HG02884 (cell line): ENCODE data around the gene KCNK5.

Source experiments
- ATAC-seq: cut with Tn5 transposase; IDR thresholded peaks from one replicate; pipeline ENCODE4 v1.9.1; 2021; ENCODE audit warnings: mild to moderate bottlenecking, moderate library complexity; ENCODE audit not compliant: unreplicated experiment

Gene KCNK5

DNA sequence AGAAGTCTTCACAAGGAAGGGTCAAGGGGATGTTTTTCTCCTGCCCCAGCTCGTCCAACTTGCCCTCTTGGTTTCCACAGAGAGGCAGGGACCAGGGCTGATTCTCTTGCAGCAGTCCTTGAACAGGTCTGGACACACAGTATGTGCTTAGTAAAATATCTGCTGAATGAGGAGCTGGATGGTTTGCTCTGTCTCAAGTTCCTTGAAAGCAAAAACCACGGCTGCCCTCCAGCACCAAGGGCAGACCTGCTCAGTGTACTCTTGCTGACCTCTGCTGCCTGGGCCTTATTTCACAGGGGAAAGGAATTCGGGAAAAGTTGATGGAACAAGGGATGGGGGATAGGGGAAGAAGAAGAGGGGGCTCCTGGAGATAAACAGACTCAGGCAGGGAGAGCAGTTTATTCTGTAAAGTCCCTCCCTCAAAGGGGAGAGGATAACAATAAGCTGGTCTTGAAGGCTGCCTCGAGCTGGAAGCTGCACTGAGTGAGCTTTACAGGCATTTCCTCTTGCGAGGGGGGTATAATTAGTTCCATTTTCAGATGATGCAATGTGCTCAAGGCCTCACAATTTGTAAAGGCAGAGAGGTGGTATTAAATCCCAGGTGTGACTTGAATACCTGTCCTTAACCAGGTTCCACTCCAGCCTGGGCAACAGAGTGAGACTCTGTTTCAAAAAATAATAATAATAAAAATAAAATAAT is 10.3 kb downstream of the KCNK5 start:
- no peak for ATAC-seq

DNA sequence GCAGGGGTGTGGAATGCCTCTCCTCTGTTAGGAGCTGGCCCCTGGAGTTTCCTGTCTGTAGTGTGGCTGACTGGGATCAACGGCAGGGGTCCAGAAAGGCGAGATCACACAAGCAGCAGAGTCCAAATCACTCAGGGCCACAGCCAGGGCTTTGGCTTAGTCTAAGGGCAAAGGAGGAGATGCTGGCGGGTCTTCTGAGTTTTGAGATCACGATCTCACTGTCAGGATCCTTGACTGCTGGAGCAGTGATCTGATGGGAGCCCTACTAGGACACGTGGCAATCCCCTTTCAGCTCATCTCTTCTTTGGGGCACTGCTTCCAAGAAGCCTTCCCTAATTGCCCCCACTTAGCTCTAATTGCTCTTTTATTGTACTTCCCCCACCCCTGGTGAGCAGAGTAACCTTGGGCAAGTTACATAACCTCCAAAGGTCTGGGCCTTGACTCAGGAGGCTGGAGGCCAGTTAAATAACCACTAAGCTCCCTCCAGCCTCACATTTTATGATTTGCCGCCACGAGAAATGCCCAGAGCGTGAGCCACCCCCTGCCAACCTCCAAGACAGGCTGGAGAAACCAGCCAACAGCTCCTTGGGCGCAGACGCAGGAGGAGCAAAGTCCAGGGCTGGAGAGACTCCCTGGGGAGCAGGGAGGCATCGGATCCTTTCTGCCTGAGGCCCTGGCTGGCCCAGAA is 12.0 kb downstream of the KCNK5 start:
- ATAC-seq: no peak

DNA sequence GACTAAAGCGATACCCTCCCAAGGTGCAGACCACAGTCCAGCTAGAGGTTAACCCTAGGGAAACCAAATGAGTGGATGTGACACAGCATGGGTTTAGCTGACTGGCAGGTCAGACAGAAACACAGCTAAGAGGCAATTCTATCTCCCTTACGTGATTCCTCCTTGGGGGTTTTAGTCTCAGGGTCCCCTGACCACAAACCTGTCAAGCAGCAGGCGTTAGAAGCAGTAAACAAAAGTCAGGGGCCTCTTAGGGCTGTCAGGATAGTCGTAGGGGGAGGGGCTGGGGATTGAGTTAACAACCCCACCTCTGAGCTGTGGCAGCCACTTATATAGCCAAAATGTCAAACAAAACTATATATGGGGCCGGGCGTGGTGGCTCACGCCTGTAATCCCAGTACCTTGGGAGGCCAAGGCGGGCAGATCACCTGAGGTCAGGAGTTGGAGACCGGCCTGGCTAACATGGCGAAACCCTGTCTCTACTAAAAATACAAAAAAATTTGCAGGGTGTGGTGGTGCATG is 13.6 kb downstream of the KCNK5 start:
- no peak for ATAC-seq

DNA sequence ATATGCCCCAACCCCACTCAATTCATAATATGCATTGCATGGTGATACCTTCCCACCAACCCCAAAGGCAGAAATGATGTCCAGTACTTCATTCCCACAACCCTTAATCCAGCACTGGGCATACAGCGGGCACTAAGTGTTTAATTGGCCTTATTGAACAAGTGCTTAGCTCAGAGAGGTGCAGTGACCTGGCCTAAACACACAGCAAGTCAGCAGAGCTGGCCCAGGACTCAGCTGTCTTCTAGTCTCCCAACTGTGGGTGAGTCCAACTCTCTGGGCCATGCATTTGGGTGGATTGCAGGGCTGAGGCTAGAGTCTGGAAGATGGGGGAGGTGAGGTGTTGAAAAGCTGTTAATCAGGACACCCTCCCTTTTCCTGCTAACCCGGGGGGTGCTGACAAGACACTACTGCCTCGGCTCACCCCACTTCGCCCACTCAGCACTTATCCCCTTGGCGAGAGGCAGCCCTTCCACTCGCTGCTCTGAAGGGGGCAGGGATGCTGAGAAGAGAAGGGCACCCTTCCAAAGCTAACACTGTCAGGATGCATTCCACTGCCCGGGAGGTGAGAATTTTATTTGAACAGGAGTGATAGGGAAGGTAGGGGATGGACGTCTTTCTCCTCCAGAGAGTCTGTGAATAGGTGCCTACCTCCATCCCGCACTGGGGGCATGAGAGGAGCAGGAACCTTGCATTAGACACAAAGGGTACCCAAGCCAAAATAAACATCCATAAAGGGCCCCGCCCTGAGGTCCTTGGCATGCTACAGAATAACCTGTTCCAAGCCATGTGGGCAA is 14.2 kb downstream of the KCNK5 start:
- ATAC-seq: no peak

DNA sequence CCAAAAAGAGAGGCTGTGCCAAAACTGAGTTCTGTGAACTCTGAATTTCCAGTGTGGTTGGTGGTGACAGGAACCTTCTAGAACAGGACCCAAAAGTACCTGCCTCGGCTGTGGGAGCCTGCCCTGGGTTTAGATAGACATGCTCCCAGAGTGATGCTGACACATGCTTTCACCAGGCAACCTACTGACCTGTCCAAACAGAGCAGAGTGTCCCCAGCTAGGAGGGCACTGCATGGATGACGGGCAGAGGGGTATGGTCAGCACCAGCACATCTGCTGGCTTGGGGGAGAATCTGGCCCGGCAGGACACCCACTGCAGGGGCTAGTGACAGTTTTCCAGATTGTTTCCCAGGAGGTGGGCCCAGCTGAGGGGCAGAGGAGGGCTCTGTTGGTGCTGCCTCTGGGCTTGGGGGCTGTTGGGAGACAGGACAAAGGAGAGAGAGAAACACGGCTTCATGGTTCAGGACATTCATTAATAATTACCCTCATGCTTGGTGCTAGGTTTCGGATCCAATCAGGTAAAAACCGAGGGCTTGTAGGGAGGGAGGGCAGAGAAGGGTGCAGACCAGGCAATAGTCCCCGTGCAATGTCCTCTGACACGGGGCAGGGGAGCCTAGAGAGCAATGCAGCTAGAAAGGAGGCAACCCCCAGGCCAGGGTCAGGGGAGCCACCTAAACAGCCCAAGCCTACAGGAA is 15.0 kb downstream of the KCNK5 start:
- no peak for ATAC-seq

DNA sequence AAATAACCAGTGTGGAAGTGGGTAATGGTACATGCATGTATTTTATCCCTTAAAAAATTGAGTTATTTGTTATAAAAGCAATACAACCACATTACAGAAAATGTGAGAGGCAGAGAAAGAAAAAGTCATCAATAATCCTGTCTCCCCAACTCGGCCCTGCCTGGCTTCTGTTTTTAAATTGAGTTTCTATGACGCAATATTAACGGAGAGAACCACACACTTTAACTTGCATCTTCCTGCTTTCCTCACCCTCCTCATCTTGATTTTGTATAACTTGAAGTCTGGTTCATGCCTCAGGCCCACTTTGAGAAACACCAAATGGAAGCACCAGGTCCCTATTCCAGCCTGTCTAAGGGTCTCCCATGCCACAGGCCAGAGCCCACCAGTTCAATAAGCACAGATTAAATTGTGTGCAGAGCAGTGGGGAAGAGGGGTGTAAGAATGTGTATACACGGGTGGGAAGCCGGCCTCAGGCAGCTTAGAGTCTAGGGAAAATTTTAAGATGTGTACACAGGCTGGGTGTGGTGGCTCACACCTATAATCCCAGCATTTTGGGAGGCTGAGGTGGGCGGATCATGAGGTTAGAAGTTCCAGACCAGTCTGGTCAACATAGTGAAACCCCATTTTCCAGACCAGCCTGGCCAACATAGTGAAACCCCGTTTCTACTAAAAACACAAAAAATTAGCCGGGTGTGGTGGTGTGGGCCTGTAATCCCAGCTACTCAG is 15.9 kb downstream of the KCNK5 start:
- no peak for ATAC-seq

DNA sequence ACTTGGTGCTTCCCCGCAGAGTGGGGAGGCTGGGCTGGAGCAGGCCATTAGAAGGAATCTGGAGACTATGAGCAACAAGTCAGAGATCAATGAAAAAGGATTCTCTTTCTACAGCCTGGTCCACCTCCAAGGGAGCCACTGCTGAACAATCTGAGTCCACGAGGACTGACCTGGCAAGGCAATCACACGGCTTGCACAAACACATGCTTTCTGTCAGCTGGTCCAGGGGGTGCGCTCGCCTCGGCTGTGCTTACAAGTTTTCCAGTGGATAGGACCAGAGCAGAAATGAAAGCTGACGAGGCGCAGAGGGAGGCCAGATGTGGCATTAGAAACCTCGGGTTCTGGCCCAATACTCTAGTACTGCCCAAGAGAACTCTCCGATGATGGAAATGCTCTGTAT is 18.1 kb downstream of the KCNK5 start:
- no peak for ATAC-seq

DNA sequence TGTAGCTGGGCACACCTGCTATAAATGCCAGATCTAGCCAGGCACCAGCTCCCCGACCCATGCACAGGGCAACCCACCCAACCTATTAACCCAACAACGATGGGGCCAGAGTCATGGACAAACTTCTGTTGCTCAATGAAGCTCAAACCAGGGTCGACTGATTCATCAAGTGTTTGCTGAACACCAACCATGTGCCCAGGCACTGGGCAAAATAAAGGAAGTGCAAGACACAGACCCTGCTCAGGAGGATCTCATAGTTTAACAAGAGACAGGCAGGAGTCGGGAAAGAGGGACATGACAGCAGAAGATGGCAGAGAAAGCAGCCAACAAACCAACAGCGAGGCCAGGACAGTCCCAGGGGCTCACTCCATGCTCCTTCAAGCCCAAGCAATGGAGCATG is 18.8 kb downstream of the KCNK5 start:
- no peak for ATAC-seq

DNA sequence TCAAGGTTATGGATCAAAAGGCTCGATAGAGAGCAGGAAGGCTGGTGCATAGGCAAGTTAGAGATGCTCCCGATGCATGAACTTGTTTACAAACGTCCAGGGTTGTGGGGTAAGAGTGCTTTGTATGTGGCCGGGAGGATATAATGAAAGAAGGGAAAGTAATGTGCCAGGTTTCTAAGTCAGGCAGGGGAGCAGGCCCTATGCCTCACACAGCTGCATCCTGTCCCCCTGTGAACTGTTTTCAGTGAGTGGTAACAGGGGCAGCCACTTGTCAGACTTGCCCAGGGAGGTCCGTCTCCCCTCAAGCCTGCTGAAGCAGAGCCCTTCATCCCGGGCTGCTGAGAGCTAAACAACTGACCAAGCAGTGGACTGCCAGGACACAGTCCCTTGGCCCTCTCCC is 19.4 kb downstream of the KCNK5 start:
- no peak for ATAC-seq

DNA sequence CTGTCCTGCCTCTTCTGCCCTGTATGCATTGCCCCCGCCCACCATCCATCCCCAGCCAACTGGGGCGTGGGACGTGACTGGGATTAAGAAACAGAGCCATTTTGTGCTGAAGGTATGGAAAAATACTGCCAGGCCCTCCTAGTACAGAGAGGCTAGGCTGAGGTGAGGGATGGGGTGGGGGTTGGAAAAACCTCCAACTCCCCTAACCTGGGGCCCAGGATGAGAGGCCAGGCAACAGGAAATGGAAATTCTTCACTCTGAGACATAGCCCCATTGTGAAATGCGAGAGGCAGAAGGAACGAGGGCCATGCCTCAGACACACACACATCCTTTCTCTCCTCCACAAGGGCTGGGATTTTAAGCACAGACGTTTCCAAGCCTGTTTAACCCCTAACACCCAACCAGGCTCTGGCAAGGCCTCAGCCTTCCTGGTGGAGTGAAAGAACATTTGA is 19.9 kb downstream of the KCNK5 start:
- no peak for ATAC-seq

DNA sequence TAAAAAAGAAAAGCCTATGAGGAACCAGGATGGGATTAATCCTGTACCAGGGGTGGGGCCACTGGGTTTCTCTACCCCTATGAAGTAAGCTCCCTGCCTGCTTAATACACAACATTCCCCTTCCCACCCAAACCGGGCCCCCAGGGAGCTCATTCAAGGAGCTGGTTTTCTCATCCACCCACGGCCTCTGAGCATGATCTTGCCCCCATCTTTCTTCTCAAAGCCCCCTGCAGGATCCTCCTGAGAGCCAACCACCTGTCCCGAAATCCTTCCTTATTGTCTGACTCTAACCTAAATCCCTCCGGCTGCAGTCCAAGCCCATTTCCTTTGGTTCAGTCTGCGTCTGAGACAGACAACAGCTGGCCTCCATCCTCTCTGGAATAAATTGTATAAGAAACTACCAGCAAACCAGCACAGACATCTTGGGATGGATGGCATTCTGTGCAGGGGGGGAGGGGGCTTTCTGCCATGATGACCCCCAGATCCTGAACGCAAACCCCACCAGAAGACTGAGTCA is 21.0 kb downstream of the KCNK5 start:
- no peak for ATAC-seq

DNA sequence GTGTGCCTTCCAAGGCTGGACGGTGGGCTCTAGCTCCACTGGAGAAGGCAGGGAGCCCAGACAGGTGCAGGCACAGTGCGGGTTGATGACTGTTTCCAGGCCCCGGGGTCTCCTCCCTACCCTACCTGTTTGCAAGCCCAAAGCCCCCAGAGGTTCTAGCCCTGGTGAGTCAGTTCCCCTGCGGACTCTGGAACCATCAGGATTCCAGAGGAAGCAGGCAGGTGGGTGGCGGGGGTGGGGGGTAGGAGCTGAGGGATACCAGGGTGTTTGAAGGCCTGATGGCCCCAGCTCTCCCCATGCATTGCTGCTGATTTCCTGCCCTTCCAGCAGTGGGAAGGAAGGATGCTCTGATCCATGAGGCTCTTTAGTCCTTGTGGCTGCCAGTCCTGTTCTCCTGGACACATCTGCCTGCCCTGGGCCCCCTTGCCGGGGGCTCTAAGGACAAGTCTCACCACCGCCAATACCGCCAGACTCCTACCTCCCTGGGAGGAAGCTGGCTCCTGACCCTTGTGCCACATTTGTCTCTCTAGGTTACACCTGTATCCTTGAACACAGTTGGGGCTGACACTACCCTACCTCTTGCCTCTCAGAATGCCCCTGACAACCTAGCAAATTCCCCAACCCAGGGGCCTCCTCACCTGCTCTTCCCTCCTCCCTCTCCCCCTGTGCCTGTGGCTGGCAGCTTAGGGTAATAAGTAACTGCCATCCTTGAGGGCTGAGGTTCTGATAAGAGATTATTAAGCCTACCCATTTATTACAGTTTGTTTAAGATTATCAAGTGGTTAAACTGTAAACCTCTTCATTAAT is 21.7 kb downstream of the KCNK5 start:
- ATAC-seq: no peak

DNA sequence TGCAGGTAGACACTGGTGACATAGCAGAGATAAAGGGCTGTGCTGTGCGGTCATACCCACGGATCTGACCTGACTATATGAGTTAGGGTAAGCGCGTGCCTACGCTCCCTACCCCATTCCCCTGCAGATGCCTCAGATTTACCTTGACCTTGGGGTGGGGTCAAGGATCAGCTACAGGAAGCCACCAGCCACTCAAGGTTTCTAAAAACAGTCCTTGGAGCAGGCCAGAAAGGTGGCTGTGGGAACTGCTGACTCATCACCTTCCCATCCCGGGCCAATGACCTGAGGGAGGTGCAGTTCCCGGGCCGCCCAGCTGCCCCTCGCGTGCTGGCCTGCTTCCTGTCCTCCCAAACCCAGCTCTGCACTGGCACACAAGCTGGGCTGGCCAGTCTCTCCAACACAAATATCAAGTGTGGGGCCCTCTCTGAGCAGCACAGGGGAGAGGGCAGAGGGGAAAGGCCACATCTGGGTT is 23.0 kb downstream of the KCNK5 start:
- no peak for ATAC-seq

DNA sequence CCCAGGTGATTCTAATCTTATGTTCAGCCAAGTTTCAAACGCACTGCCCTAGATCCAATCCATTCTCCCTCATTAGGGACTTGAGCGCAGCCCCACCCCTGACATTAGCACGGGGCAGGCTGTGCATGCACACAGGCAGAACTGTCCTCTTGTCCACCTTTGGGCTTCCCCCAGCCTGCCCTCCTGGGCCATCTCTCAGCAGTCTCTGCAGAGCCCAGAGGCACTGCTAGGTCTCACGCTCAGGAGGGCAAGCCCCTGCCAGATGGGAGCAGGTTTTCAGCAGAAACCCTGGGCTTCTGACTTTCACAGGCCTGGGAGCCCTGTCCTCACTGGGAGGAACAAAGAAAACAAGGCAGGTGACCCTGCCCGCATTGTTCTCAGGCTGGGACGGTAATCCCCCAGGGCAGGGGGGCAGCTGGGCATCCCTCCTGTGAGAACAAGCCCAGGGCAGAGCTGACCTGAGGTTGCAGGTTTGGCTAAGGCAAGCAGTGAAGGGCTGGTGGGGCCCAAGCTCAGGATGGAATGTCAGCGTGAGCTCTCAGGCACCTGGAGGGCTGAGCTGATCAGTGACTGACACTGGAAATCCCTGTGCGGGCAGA is 24.5 kb downstream of the KCNK5 start:
- no peak for ATAC-seq

DNA sequence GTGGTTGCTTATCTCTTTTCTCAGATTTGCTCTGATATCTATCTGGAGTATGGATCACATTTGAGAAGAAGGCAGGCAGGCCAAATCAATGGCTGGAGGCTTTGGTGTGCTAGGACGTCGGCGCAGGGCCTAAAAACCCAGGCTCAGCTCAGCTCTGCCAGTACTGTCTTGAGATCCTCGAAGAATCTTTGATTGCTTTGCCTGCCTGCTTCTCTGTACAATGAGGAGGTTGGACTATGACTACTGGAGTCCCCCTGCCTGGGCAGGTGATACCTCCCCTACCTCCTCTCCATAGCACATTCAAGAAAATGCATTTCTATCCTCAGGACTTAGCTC is 25.1 kb downstream of the KCNK5 start:
- no peak for ATAC-seq

DNA sequence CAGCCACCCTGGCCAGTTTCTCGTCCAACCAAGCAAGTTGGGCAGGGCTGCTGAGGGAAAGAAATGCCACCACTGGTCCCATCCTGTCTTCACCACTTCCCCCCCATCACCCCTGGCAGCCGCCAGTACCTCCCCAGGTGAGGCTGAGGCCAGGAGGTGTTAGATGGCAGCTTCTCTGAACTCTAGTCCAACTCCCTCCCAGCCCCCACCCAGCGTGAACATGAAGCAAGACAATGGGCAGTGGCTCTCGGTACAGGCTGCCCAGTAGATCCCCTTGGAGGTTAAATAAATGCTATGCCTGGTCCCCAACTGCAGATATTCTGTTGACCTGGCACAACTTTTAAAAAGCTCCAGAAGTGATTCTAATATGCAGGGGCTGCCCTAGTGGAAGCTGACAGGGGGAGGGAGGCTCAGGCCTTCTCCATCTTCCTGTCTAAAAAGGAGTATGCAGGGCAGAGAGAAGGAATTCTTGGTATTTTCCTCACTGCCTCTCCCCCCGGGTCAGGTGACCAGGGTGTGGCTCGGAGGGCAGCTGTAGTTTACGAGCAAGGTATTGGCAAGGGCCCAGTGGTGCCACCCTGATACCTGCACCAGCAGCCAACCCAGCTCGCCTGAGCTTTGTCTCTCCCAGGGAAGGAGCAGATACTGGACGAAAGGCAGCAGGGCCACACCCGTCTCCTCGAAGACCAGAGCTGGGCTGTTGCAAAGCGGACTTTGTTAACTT is 25.7 kb downstream of the KCNK5 start:
- no peak for ATAC-seq

DNA sequence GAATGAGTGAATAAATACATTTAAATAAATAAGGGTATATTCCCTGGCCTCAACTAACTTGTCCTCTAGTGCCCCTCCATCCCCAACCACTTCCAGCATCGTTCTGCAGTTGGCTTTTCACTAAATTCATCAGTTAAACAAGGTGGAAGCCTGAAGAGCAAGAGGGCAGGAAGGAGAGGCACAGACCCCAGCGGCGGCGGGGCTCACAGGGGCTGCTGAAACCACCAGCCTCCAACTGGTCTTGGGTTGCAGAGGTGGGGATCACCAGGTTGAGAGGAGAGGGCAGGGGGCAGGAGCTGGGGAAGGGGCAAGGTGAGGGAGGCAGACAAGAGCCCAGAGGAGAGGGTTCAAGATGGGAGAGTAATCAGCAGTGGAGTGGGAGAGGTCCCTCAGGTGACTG is 27.1 kb downstream of the KCNK5 start:
- ATAC-seq: no peak

DNA sequence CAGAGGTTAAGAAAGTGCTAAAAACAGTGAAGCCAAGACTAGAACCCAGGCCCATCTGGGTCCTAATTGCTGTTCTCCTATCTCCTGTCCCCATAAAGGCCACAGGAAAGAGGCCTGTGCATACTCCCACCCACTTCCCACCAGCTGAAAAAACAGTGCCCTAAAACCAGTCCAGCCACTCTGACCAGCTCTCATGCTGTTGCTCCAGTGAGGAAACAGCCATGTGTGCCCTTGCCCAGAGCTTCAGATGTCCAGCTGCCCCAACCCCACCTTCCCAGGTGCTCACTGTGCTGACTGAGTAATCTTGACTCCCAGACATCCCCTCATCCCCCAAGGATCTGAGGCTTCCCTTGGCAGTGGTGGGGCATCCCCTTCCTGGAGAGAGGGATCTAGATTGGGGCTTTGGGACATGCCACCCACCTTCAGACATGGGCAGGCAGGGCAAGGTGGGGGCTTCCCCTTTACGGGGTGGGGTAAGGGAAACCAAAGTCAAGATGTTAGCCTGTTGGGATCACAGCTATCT is 28.7 kb downstream of the KCNK5 start:
- no peak for ATAC-seq
